Activated naive CD4-positive, alpha-beta T cell treated with anti-CD3 and anti-CD28 coated beads, Interleukin-2, amount 50 U/mL, for 72 hours (primary cell): ENCODE data around the gene LRRC10. TPM values are rescaled to one million over a fixed set of nuclear protein-coding genes. Genes with fewer than 3 reads are reported as not detected.
"Not testable (repeated sequence)": the region's sequence is repeated elsewhere in the genome, so short reads cannot be mapped to it uniquely, and the experiment has no call there.

Experiments used
- ATAC-seq, 2 donors: fragments of 150-1000 bp; cut with Tn5 transposase; 2 replicates each; pipeline ENCODE4 v1.10.0; 2021; ENCODE audit warnings: mild to moderate bottlenecking in 2 of 2, moderate library complexity in 2 of 2
- DNase-seq, 2 donors: peaks; one replicate each; pipeline ENCODE4 v3.0.0; 2021 to 2022; ENCODE audit warnings: low spot score in 2 of 2
- H3K27ac Mint-ChIP-seq, 2 donors: one replicate each; pipeline ENCODE4 v1.8.0; 2022; ENCODE audit warnings: mild to moderate bottlenecking in 2 of 2, mixed read lengths in 2 of 2
- H3K36me3 Mint-ChIP-seq, 2 donors: one replicate each; pipeline ENCODE4 v1.8.0; 2022; ENCODE audit warnings: mixed read lengths in 2 of 2
- H3K9me3 Mint-ChIP-seq, 2 donors: one replicate each; pipeline ENCODE4 v1.8.0; 2022; ENCODE audit warnings: mixed read lengths in 2 of 2
- total RNA-seq, 2 donors: library from RNA; stranded (reverse); gene quantifications; one replicate each; pipeline ENCODE4 v1.2.3, GENCODE V29; 2022

Gene LRRC10
- total RNA-seq, 2 donors from 2014 or later: not detected

- H3K9me3 Mint-ChIP-seq: no peaks in the 10 kb centered on the region
- H3K36me3 Mint-ChIP-seq: no peaks in the 10 kb centered on the region
- no peak for ATAC-seq
- no peak for DNase-seq
- no peak overlapping the region for H3K27ac Mint-ChIP-seq
Measured at GRCh38 chr12:69627501-69627900, 16.8 kb upstream of the LRRC10 start.

- H3K27ac Mint-ChIP-seq: no peak overlapping the region
- no peak for DNase-seq
- no peaks in the 10 kb centered on the region for H3K36me3 Mint-ChIP-seq
- no peaks in the 10 kb centered on the region for H3K9me3 Mint-ChIP-seq
- no peak for ATAC-seq
Measured at GRCh38 chr12:69623970-69624369, 13.3 kb upstream of the LRRC10 start.

- Mint-ChIP-seq H3K27ac (no peak overlapping the region), H3K36me3 (no peaks in the 10 kb centered on the region), H3K9me3 (no peaks in the 10 kb centered on the region)
- DNase-seq (no peak), ATAC-seq (no peak)
Measured at GRCh38 chr12:69621551-69621950, 10.8 kb upstream of the LRRC10 start.

- Mint-ChIP-seq H3K36me3 (no peaks in the 10 kb centered on the region), H3K9me3 (no peaks in the 10 kb centered on the region), H3K27ac (no peak overlapping the region)
- DNase-seq (no peak), ATAC-seq (no peak)
Measured at GRCh38 chr12:69620921-69621320, 10.2 kb upstream of the LRRC10 start.

GRCh38 chr12:69620077-69620476 lies 9.4 kb upstream of the LRRC10 start:
- no peaks in the 10 kb centered on the region for H3K36me3 Mint-ChIP-seq
- DNase-seq (no peak), ATAC-seq (no peak)
- no peak overlapping the region for H3K27ac Mint-ChIP-seq
- H3K9me3 Mint-ChIP-seq: no peaks in the 10 kb centered on the region

DNA sequence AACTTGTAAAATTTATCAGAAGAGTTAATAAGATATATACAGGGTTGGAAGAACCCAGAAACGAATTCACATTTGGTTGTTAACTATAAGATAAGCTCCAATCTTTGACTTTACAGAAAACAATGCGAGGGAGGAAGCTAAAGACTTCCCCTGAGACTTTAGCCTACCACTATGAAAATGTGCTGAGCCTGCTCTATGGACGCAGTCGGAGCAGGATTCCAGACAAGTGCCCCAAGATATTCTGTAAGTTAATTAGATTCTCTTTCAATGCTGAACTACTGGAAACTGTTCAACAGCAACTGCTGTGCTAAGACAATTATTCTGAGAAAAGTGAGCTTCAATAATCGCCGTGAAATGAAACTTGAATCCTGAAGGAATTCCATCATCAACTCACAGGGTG lies 8.3 kb upstream of the LRRC10 start:
- DNase-seq (no peak), ATAC-seq (no peak)
- no peak overlapping the region for H3K27ac Mint-ChIP-seq
- no peaks in the 10 kb centered on the region for H3K36me3 Mint-ChIP-seq
- H3K9me3 Mint-ChIP-seq: no peaks in the 10 kb centered on the region

GRCh38 chr12:69616025-69616424 lies 5.3 kb upstream of the LRRC10 start:
- Mint-ChIP-seq H3K27ac (no peak overlapping the region), H3K9me3 (no peaks in the 10 kb centered on the region), H3K36me3 (no peaks in the 10 kb centered on the region)
- ATAC-seq (no peak), DNase-seq (no peak)

GRCh38 chr12:69613351-69613750 lies 2.6 kb upstream of the LRRC10 start:
- Mint-ChIP-seq H3K27ac (no peak overlapping the region), H3K36me3 (no peaks in the 10 kb centered on the region)
- no peak for ATAC-seq

DNA sequence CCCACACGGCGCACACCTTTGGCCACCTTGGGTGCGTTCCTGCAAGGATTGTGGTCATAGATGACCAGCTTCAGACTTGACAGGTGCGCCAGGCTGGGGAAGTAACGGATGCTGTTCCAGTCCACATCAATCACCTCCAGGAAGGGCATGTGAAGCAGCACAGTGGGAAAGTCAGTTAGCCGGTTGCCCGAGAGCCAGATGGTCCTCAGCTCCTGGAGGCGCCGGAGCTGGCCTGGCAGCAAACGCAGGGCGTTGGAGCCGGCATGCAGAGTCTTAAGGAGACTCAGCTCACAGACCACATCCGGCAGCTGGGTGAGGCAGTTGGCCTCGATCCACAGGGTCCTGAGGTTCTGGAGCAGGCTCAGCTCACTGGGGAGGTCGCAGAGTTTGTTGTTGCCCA lies 581 bp downstream of the LRRC10 start:
- no peak overlapping the region for H3K27ac Mint-ChIP-seq

More at GRCh38 chr12:69613351-69613750, 2.6 kb upstream of the LRRC10 start:
- H3K9me3 Mint-ChIP-seq: no peaks in the 10 kb centered on the region
- DNase-seq: no peak

GRCh38 chr12:69608114-69608513 lies 2.6 kb downstream of the LRRC10 start:
- no peak overlapping the region for H3K27ac Mint-ChIP-seq
- ATAC-seq (no peak), DNase-seq (no peak)
- H3K9me3 Mint-ChIP-seq: no peaks in the 10 kb centered on the region
- peaks cover 0 to 4% of the 10 kb centered on the region in 2 donors for H3K36me3 Mint-ChIP-seq

More for the DNA sequence above, 581 bp downstream of the LRRC10 start:
- Mint-ChIP-seq H3K36me3 (no peaks in the 10 kb centered on the region), H3K9me3 (no peaks in the 10 kb centered on the region)
- ATAC-seq: no peak
- no peak for DNase-seq

GRCh38 chr12:69604275-69604674 lies 6.4 kb downstream of the LRRC10 start:
- DNase-seq, H3K9me3 Mint-ChIP-seq, ATAC-seq, H3K27ac Mint-ChIP-seq: not testable (repeated sequence)
- peaks cover 15 to 30% of the 10 kb centered on the region in 2 donors for H3K36me3 Mint-ChIP-seq

DNA sequence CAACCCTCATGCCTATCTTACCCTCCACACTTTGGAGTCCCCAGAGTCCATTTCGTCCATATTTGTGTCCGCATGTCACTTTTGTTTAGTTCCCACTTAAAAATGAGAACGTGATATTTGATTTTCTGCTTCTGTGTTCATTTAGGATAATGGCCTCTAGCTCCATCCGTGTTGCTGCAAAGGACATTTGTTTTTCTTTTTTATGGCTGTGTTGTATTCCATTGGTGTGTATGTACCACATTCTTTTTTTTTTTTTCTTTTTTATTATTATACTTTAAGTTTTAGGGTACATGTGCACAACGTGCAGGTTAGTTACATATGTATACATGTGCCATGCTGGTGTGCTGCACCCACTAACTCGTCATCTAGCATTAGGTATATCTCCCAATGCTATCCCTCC lies 7.2 kb downstream of the LRRC10 start:
- not testable (repeated sequence) for DNase-seq, H3K9me3 Mint-ChIP-seq, H3K27ac Mint-ChIP-seq, ATAC-seq
- H3K36me3 Mint-ChIP-seq: peaks cover 15 to 30% of the 10 kb centered on the region in 2 donors

- DNase-seq: no peak
- ATAC-seq: no peak
- no peak overlapping the region for H3K27ac Mint-ChIP-seq
- H3K36me3 Mint-ChIP-seq: peaks cover 15 to 30% of the 10 kb centered on the region in 2 donors
- no peaks in the 10 kb centered on the region for H3K9me3 Mint-ChIP-seq
Measured at GRCh38 chr12:69602954-69603353, 7.8 kb downstream of the LRRC10 start.

DNA sequence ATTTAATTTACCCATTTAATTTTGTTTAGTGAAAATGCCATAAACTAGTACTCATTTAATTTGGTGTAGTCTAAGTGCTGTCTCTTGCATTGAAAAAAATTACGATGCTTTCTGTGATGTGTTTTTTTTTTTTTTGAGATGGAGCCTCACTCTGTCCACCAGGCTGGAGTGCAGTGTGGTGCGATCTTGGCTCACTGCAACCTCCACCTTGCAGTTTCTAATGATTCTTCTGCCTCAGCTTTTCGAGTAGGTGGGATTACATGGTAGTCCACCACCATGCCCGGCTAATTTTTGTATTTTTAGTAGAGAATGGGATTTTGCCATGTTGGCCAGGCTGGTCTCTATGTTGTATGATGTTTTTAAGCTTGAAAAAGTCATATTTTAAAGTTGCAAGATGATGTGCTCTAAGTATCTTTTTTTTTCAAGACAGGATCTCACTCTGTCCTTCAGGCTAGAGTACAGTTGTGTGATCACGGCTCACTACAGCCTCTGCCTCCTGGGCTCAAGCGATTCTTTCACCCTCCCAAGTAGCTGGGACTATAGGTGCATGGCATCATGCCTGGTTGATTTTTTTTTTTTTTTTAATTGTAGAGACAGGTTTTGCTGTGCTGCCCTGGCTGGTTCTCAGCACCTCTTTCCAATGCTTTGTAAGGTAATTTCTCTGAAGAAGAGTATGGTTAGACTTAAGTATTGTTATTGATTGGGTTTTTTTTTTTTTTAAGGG lies 8.6 kb downstream of the LRRC10 start:
- Mint-ChIP-seq H3K27ac (peak overlapping the region in 1 of 2 donors; percentile 13), H3K36me3 (peaks cover 15 to 30% of the 10 kb centered on the region in 2 donors), H3K9me3 (no peaks in the 10 kb centered on the region)
- DNase-seq: no peak
- no peak for ATAC-seq

DNA sequence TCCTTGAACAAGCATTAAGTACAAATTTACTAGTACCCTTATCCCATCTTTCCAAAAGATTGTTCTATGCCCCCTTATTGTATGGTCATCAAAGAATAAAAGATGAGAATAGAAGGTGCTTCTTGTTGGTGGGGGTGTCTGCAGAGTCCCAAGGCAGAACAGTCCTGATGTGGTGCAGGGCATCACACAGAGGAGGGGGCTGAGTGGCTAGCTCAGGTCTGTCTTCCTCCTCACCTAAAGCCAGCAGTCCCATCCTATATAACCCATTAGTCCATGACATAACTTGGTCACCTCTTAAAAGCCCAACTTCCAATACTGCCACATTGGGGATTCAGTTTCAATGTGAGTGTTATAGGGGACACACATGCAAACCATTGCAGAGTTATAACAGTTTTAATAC lies 9.9 kb downstream of the LRRC10 start:
- ATAC-seq (no peak), DNase-seq (no peak)
- Mint-ChIP-seq H3K36me3 (peaks cover 15 to 30% of the 10 kb centered on the region in 2 donors), H3K9me3 (no peaks in the 10 kb centered on the region), H3K27ac (no peak overlapping the region)

DNA sequence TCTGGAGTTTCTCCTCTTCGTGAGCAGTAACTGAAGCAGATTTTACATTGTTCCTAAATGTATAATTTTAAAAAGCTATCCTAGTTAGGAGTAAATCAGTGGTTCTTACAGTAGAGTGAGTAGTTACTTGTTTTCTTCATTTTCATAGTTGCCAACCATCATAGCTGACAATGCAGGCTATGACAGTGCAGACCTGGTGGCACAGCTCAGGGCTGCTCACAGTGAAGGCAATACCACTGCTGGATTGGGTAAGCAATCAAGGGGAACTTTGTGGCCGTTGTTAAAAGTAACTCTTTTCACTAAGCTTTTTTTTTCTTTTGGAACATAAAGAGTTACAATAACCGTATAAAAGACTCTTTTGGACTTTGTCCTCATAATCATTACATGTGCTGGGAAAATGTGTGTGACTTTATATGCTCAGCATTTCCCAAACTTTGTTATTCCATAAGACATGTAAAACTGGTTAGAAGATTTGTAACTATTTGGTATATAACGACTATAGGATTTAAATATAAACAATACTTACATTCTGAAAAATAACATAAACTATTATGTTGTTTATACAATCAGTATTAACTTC lies 12.4 kb downstream of the LRRC10 start:
- ATAC-seq: peak in 1 of 2 donors; percentile 43
- H3K36me3 Mint-ChIP-seq: peaks cover 15 to 37% of the 10 kb centered on the region in 2 donors
- H3K27ac Mint-ChIP-seq: no peak overlapping the region
- no peak for DNase-seq
- H3K9me3 Mint-ChIP-seq: no peaks in the 10 kb centered on the region

GRCh38 chr12:69595689-69596088 lies 15.0 kb downstream of the LRRC10 start:
- DNase-seq (no peak), ATAC-seq (no peak)
- peak overlapping the region in 1 of 2 donors; percentile 6 for H3K27ac Mint-ChIP-seq
- H3K36me3 Mint-ChIP-seq: peaks cover 11 to 33% of the 10 kb centered on the region in 2 donors
- no peaks in the 10 kb centered on the region for H3K9me3 Mint-ChIP-seq

DNA sequence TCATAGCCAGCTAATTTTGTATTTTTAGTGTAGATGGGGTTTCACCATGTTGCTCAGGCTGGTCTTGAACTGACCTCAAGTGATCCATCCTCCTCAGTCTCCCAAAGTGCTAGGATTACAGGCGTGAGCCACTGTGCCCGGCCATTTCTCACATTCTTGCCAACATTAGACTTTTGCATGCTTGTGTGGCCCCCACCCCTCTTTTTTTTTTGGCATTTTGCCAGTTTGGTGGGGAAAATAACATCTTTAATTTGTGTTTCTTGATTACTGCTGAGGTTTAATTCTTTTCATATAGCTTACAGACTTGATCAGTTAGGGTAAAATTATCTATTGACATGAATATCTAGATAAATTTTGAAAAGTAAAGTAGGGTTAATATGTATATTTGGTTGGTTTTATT lies 21.6 kb downstream of the LRRC10 start:
- ATAC-seq: no peak
- peaks cover 23 to 37% of the 10 kb centered on the region in 2 donors for H3K36me3 Mint-ChIP-seq
- no peaks in the 10 kb centered on the region for H3K9me3 Mint-ChIP-seq
- no peak for DNase-seq
- peak overlapping the region in 1 of 2 donors; percentile 85 for H3K27ac Mint-ChIP-seq
